Superior temporal gyrus (tissue), 1 donor: ENCODE data around the gene SDK1.
"Not testable (repeated sequence)": the region's sequence is repeated elsewhere in the genome, so short reads cannot be mapped to it uniquely, and the experiment has no call there.

Experiments used
- DNase-seq: peaks from one replicate; pipeline ENCODE4 v3.0.0-alpha.2; 2016; ENCODE audit errors: extremely low spot score

Gene SDK1

GRCh38 chr7:4202954-4203353, 901.9 kb downstream of the SDK1 start:
- no peak for DNase-seq

- DNase-seq: no peak
These were observed 902.8 kb downstream of the SDK1 start for GRCh38 chr7:4203626-4204512.

GRCh38 chr7:4204513-4205165, 903.6 kb downstream of the SDK1 start:
- DNase-seq: no peak

- DNase-seq: no peak
These were observed 904.8 kb downstream of the SDK1 start for GRCh38 chr7:4205828-4206227.

- no peak for DNase-seq
These were observed 906.0 kb downstream of the SDK1 start for GRCh38 chr7:4207011-4207410.

DNA sequence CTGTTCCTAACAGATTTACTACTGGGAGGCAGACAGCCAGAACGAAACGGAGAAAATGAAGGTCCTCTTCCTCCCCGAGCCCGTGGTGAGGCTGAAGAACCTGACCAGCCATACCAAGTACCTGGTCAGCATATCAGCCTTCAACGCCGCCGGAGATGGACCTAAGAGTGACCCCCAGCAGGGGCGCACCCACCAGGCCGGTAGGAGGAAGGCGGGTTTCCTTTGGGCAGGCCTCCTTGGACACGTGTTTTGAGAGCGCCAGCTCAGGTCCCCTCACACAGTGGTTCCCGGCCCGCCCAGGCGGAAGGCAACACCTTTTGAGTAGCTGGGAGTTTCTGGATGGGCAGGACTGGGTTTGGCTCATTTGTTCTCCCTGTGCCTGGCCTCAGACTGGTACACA, 907.0 kb downstream of the SDK1 start:
- DNase-seq: no peak

GRCh38 chr7:4208586-4208985, 907.5 kb downstream of the SDK1 start:
- DNase-seq: no peak

- DNase-seq: no peak
These were observed 908.1 kb downstream of the SDK1 start for GRCh38 chr7:4209126-4209525.

DNA sequence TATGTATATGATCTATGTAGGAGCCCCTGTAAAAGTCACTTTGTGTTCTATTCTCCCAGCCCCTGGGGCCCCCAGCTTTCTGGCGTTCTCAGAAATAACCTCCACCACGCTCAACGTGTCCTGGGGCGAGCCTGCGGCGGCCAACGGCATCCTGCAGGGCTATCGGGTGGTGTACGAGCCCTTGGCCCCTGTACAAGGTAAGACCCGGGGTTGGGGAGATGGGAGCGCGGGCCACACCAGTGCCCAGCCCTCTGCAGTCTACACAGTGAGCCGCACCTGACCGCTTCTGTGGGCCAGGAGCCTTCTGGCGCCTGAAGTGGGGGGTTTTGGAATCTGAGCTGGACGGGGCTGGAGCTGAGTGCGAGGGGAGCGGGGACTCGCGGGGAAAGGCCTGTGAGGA, 908.9 kb downstream of the SDK1 start:
- DNase-seq: no peak

- no peak for DNase-seq
These were observed 909.8 kb downstream of the SDK1 start for GRCh38 chr7:4210821-4211220.

DNA sequence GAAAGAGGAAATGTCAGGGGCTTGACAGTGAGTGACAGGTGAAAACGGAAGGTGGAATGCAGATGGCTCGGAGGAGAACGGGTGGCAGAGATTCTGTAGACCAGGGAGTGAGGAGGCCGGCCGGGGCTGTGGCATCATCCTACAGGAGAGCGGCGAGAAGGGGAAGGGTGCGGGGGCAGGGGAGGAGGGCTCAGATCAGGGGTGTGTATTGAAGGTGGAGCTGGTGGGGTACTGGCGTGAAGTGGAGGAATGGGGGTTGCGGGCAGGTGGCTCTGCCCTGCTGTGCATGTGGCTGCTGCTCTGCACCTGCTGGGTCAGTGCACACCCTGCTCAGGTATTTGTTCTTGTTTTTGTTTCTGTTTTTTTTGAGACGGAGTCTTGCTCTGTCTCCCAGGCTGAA, 910.2 kb downstream of the SDK1 start:
- no peak for DNase-seq

DNA sequence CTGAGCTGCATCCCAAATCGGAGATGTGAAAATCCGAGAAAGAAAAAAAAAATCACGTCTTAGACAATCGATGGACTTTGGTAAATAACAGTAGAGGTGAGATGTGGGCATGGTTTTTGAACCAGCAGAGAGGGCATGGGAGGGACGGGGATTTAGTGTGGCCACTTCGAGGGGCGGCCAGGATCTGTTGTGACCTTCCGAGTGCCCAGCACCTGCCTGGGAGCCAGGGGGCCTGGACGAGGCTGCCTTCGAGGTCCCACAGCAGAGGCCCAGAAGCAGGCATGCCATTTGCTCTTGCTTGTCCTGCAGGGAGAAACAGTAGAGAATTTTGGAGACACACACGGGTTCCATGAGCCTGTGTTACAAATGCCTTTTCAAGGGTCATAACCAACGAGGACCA, 911.3 kb downstream of the SDK1 start:
- no peak for DNase-seq

GRCh38 chr7:4214291-4215155, 913.5 kb downstream of the SDK1 start:
- DNase-seq: no peak

DNA sequence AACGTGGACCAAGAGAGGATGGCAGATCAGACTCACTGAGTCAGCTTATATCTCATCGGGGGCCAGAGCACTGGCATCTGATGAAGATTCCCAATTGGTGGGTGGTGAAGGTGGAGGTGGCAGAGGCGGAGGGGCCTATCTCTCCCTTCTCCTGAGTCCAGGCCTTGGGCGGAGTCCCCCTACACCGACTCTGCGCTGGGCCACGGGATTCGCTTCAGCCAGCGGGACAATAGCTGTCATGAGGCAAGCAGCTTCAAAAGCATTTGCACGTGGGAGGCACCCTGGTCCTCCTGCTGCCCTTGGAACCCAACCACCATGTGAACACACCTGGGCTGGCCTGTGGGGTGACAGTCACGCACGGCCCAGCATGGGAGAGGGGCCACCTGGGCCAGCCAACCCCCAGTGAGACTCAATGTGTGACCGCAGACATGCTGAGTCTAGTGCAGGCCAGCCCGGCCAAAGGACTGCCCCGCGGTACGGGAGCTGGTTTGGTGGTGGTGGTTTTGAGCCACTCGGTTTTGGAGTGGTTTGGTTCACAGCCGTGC, 914.2 kb downstream of the SDK1 start:
- DNase-seq: no peak

DNA sequence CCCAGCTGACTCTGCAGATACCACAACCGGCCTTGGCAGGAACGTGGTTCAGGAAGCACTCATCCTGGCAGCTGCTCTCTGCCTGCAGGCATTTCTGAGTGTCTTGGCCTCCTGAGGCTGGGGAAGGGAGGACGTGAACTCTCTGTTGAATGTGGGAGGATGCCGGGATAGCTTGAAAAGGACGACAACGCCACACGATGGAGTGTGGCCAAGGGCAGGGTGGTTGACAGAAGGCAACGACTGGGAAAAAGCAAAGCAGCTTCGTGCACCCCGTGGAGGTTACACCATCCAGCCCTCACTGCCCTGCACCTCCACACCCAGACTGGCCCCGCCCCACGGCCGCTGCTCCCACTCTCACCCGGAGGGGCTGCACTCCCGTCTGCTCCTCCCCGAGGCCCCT, 915.0 kb downstream of the SDK1 start:
- DNase-seq: no peak

DNA sequence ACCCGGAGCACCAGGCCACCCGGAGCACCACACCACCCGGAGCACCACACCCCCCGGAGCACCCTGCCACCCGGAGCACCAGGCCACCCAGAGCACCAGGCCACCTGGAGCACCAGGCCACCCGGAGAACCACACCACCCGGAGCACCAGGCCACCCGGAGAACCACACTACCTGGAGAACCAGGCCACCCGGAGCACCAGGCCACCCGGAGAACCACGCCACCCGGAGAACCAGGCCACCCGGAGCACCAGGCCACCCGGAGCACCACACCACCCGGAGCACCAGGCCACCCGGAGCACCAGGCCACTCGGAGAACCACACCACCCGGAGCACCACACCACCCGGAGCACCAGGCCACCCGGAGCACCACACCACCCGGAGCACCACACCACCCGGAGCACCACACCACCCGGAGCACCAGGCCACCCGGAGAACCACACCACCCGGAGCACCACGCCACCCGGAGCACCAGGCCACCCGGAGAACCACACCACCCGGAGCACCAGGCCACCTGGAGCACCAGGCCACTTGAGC, 916.1 kb downstream of the SDK1 start:
- not testable (repeated sequence) for DNase-seq

- DNase-seq: no peak
These were observed 917.4 kb downstream of the SDK1 start for GRCh38 chr7:4218481-4218880.

GRCh38 chr7:4220011-4220410, 919.0 kb downstream of the SDK1 start:
- DNase-seq: no peak

GRCh38 chr7:4221043-4221442, 920.0 kb downstream of the SDK1 start:
- no peak for DNase-seq

DNA sequence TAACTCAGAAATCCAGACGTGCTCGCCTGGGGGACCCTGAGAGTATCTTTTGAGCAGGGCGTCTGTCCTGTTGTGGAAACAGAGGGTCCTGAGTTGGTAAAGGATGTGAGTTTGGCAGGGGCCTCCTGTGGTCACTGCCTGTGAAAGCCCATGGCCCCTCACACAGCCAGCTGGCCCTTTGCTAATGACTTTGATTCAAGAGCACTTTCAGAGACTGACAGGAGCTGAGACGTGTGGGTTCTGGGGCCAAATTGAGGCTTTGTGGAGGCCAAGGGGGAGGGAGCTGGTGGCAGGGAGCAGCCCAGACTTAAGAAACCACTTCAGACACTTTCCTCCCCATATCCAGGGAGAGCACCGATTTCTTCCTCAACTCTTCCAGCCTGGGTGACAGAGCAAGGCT, 921.6 kb downstream of the SDK1 start:
- no peak for DNase-seq

- no peak for DNase-seq
These were observed 924.3 kb downstream of the SDK1 start for GRCh38 chr7:4225361-4225771.
